HG02678 (cell line): ENCODE measurements around the gene ADH4.
"Not testable (repeated sequence)": the region's sequence is repeated elsewhere in the genome, so short reads cannot be mapped to it uniquely, and the experiment has no call there.

ENCODE experiments used
- ATAC-seq: cut with Tn5 transposase; IDR thresholded peaks from one replicate; pipeline ENCODE4 v1.9.1; 2021; ENCODE audit warnings: mild to moderate bottlenecking, moderate library complexity; ENCODE audit not compliant: unreplicated experiment

The ADH4 gene

DNA sequence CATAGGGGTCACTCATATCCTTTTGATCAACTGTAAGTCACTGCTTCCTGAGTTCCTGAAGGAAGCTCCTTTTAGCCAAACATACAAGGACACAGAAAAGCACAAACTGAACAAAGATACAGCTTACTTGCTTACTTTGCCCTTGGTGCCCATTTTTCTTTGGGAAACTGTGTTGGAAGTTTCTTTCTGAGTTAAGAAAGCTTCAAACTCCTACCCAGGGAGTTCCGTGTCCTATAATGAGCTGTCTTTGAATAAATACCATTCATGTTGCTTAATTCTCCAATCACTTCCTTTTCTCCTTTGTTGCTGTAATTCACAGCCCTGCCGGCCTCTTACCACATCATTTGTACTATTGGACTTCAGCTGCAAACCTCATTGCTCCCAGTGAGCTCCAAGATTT, at the start of gene ADH4:
ADH4 (minus strand) TSS at position 228 of the 400 bp plus-strand sequence; CDS start at position 153, 75 bp downstream.
- no peak for ATAC-seq

DNA sequence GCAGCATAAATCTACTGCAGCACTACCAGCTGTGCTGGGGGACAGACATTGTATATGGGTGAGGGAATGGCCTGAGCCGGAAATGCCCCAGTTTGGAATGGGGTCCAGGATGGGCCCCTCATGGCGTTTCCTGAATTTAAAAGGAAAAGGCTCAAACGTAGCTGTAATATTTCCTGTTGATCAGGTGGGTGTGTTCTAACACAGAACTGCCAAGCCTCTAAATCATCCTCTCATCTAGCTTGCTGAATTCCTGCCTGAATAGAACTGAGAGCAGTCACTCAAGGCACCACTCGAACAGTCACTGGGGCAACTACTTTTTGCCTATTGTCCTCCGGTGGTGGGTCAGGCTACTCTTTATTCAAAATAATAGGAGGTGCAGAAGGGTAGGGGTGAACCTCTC, 46.2 kb upstream of the ADH4 start:
- no peak for ATAC-seq

DNA sequence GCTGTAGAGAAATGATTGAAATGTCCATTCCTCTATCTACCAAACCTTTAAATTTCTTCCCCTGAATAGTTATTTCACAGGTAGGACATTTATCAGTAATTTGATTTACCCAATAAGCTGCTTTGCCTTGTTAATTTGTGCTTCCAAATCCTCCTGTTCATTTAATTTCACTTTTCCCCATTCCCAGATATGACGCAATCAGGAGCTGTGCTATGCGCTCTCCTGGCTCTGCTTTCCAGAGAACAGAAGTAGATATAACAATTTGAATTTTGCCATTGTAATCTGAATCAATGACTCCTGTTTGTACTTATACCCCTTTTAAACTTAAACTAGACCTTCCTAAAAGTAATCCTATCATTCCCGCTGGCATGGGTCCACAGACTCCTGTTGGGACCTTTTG, 45.8 kb upstream of the ADH4 start:
- ATAC-seq, result not testable (repeated sequence)

DNA sequence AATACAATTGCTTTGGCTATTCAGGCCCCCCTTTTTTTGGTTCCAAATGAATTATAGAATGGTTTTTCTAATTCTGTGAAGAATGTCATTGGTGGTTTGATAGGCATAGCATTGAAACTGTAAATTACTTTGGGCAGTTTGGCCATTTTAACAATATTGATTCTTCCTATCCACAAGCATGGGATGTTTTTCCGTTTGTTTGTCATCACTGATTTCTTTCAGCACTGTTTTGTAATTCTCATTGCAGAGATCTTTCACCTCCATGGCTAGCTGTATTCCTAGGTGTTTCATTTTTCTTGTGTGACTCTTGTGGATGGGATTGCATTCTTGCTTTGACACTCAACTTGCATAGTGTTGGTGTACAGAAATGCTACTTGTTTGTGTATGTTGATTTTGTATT, 41.9 kb upstream of the ADH4 start:
- ATAC-seq, result no peak

- no peak for ATAC-seq
Observed at GRCh38 chr4:99185581-99185980, 41.5 kb upstream of the ADH4 start.

GRCh38 chr4:99180382-99181070, 36.4 kb upstream of the ADH4 start:
- no peak for ATAC-seq

DNA sequence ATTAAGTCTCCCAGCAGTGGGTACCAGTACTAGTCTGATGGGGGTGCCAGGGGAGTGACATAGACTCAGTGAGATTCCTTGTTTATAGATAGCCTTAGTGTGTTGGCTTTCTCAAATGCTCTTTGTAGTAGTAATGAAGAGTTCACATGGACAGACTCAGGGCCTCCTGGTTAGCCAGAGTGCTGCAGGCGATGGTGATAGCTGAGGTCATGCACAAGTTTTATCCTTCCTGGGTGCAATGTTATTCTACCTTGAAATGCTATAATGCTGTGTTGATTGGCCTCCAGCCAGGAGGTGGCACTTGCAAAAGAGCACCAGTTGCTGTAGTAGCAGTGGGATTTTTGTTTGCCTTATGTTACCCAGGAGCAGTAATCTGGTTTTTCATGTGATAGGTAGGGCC, 35.5 kb upstream of the ADH4 start:
- no peak for ATAC-seq

DNA sequence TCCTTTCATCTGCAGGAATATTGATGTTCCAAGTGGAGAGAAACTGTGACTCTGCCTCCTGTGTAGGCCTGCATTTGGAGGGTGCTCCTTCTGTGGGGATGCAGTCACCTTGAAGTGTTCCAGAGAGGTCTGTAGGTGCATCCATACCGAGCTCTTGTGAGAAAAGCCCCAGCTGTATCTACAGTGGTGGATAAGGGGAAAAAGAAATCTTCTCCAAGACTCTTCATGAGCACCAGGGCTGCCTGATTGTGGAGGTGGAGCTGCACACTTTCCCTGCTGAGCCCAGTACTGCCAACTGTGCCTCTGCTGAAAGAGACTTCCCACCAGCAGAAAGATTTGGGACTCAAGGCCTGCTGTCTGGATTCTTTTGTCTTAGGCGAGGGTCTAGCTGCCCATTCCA, 35.1 kb upstream of the ADH4 start:
- ATAC-seq, result no peak

DNA sequence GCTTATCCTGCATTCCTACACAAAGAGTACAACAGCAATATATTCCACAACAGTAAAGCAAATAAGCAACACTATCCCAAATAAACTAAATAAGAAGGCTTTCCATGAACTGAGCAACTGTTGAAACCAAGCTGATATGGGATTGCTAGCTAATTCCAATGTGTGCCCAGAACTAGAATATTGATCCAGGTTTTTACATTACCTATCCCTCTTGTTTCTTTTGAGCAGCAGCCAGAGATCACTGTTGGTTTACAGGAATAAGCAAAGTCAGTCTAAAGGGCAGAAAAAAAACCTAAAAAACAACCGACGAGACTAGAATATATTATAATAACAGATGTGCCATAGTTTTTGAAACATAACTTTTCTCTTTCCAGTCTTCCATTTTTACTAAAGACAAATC, 22.4 kb upstream of the ADH4 start:
- ATAC-seq, result no peak

DNA sequence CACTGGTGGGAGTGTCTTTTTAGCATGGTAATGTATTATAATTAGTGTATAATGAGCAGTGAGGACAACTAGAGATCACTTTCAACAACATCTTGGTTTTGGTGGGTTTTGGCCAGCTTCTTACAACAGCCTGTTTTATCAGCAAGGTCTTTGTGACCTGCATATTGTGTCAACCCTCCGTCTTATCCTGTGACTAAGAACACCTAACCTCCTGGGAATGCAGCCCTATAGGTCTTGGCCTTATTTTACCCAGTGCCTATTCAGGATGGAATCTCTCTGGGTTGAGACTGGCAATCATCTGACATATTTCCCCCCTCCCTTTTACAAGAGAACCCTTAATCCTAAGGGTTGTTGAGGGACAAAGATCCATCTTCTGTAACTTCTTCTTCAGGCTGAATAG, 21.9 kb upstream of the ADH4 start:
- ATAC-seq, result no peak

GRCh38 chr4:99161373-99162099, 17.4 kb upstream of the ADH4 start:
- no peak for ATAC-seq

DNA sequence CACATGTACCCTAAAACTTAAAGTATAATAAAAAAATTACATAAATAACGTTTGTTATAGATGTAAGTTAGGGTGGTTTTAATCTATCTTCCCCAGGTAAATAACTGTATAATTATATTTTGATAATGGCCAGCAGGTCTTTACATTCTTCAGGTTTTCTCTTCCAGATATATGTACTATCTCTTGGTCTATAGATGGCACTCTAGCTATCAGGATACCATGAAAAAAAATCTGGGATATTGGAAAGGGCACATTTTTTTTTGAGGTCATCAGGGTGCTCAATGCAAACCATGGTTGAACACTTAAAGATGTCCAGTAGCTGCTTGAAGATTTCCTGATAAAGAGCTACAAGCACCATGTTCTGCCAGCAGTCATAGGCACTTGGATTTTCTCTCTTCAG, 15.6 kb upstream of the ADH4 start:
- ATAC-seq, result no peak

- no peak for ATAC-seq
Observed at GRCh38 chr4:99157478-99157935, 13.4 kb upstream of the ADH4 start.

DNA sequence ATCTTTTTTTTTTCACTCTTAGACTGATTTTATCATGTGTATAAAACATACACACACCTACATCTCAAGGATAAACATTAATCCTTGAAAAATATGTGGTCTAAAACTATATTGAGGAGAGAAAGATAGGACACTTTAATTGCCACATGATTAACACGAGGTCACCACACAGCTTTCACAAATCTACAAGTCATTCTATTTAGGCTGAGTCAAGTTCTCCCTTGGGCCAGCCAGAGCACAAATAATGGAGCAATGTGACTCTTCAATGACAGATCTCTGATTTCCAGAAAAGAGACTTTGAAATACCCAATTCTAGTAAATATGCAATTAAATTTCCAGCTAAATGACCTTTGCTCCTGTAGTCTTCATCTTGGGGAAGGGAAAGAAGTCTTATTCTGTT, 12.9 kb upstream of the ADH4 start:
- no peak for ATAC-seq

DNA sequence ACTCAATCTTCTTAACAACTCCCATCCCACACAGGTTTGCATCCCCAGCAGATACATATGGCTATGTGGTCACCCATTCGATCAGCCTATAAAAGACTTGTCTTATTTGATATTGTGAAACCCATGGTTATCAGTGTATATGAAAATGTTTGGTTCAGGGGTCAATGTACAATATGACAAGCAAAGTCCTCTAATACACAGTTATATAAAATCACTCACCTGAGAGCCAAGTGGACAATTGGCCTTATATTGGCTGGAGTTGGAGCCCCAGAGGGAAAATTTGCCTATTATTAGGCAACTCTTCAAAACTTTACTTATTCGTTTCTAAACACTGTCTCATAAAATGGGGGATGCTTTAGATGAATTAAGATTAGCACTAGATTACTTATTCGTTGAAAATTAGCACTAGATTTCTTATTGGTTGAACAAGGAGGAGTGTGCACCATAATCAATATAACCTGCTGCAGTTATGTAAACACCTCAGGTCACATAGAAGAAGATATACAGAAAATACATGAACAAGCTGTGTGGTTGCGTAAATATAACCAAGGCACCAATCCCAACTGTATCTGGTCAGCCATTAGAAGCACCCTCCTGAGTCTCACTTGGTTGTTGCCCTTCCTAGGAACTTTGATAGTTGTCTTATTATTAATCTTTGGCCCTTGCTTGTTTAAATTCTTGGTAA, 10.7 kb upstream of the ADH4 start:
- ATAC-seq, result no peak

DNA sequence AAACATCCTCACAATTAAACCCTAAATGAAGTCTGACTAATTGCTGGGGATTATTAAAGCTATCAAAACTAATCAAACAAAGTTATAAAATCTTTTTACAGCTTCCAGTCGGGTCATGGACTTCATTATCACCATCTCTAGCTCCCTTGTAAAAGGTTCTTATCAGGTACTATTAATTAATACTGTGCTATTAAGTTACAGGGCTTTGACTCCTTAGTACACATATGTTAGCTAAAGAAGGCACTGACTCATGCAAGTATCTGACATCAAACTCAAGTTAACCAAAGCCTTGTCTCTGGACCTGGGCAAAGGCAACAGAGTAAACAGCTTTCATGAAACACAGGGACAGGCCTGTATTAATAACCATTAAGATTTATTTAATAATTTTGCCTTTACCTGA, 7.9 kb upstream of the ADH4 start:
- ATAC-seq, result no peak

DNA sequence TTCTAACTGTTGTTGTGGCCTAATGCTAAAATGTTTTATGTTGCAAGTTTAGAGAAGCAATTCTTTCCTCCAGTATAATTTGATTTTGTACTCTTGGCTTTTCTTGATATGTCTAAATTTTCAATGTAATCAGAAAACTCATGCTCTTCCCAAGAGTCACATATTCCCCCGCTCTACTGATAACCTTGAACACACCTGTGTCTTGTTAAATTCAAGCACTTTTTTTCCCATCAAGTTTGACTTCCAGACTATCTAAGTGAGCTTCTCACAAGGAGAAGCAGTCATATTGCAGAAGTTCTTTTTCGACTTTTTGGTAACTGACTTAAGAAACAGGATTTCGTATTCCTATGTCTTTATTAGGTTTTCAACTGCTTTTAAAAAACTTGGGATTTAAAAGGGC, 7.4 kb upstream of the ADH4 start:
- ATAC-seq, result no peak

- no peak for ATAC-seq
Observed at GRCh38 chr4:99149426-99150019, 5.4 kb upstream of the ADH4 start.

DNA sequence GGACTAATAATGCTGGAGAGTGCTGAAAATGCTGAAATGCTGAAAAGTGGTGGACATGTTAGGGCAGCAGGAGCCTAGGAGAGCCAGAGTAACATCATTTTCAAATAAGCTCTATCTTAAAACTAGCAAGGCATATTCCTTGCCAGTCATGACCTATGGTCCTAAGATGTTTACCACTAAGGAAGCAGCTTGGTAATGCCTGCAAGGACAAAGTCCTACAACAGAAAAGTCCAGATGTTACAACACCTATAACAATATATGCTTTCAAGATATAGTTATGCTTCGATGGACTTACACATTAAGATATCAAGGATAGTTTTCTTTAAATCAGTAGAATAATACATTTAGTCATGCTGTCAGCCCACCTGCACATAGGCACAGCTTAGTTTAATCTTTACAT, 4.5 kb upstream of the ADH4 start:
- ATAC-seq, result no peak

DNA sequence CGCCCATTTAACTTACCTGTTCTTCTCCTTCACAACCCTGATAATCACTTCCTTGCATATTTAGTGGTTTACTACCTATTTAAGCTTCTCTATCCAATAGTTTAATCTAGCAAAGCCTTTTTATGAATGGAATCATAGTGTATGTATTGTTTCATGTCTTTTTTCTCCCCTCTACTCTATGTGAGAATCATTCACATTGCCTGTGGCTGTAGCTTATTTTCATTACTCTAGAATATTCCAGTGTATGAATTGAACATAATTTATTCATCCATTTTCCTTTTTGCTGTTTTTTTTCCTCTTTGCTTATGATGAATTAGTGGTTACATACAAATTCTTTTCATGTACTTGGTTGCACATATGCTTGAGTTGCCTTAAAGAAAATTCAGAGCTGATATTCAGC, 490 bp upstream of the ADH4 start:
- ATAC-seq, result no peak

DNA sequence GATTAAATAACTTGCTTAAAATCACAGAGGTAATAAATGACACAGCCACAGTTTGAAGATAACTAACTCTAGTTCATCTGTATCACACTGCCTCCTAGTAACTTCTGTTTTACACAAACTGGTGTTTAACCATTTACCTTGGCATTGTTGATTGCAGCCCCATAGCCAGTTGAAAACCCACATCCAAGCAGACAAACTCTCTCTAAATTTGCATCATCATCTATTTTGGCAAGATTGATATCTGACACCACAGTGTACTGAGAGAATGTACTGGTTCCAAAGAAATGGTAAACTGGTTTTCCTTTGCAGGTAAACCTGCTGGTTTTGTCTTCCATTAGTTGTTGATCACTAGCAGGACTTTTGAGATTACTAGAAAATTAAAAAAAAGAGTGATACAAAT, 7.8 kb downstream of the ADH4 start:
- ATAC-seq, result no peak
